Measurements from ENCODE around the gene HMOX2. TPM values are rescaled to one million over a fixed set of nuclear protein-coding genes. Genes with fewer than 3 reads are reported as not detected.

The HMOX2 gene
- total RNA-seq, 1 experiment from 2014 or later = 42.6 TPM

DNA sequence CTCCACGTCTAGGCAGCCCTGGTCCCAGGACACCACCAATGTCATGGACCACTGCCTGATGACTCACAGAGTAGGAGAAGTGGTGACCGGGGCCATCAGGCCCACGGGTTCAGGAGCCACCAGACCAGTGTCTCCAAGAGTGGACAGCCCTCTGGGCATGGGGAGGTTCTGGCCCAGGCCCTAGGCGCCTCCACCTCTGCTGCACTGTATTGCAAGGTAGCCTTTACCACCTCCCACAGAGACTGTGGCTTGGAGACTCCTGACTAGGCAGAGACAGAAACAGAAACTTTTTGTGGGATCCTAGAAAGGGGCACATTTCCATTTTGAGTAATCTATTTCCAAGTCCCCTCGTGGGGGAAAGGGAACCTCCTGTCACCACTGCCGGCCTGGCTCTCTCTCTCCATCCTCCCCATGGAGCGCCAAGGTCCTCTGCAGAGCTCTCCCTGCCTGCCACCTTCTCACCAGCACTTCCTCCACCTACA lies 59.5 kb downstream of the HMOX2 start:
- H3K27ac Mint-ChIP-seq = peak overlapping the region; percentile 66
- peaks cover 22% of the 10 kb centered on the region for H3K27me3 Mint-ChIP-seq (ENCODE audit: low read depth)
- H3K4me3 Mint-ChIP-seq = no peak overlapping the region
- peaks cover 48% of the 10 kb centered on the region for H3K36me3 Mint-ChIP-seq
- H3K9me3 Mint-ChIP-seq = peaks cover 14% of the 10 kb centered on the region
- ChIA-PET CTCF (interaction anchor here (0.6 to 2.1 kb wide), 6 partner anchors 10 to 147 kb away, joined by 3 to 15 read pairs (median 4); no protein-coding TSS in a partner anchor), POLR2A (no interaction called here)
- no peak for DNase-seq (ENCODE audit: low spot score)
- no peak for ATAC-seq
- no peak for TF ChIP-seq ESRRA (CRISPR knock-in tag; IDR thresholded peaks at IDR 0.05; ENCODE audit: borderline replicate concordance)
- TF ChIP-seq OVOL2 (CRISPR knock-in tag; IDR thresholded peaks at IDR 0.05; ENCODE audit: borderline replicate concordance) = no peak
- TF ChIP-seq TEAD4 (CRISPR knock-in tag; IDR thresholded peaks at IDR 0.05) = no peak
- TF ChIP-seq ZNF396 (CRISPR knock-in tag; IDR thresholded peaks at IDR 0.05; ENCODE audit: borderline replicate concordance) = no peak
- TF ChIP-seq, protein P1, sequence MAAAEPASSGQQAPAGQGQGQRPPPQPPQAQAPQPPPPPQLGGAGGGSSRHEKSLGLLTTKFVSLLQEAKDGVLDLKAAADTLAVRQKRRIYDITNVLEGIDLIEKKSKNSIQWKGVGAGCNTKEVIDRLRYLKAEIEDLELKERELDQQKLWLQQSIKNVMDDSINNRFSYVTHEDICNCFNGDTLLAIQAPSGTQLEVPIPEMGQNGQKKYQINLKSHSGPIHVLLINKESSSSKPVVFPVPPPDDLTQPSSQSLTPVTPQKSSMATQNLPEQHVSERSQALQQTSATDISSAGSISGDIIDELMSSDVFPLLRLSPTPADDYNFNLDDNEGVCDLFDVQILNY (CRISPR knock-in tag; IDR thresholded peaks at IDR 0.05) = no peak
- TF ChIP-seq, protein P2, sequence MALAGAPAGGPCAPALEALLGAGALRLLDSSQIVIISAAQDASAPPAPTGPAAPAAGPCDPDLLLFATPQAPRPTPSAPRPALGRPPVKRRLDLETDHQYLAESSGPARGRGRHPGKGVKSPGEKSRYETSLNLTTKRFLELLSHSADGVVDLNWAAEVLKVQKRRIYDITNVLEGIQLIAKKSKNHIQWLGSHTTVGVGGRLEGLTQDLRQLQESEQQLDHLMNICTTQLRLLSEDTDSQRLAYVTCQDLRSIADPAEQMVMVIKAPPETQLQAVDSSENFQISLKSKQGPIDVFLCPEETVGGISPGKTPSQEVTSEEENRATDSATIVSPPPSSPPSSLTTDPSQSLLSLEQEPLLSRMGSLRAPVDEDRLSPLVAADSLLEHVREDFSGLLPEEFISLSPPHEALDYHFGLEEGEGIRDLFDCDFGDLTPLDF (CRISPR knock-in tag; IDR thresholded peaks at IDR 0.05) = no peak
- TF ChIP-seq, protein P3, sequence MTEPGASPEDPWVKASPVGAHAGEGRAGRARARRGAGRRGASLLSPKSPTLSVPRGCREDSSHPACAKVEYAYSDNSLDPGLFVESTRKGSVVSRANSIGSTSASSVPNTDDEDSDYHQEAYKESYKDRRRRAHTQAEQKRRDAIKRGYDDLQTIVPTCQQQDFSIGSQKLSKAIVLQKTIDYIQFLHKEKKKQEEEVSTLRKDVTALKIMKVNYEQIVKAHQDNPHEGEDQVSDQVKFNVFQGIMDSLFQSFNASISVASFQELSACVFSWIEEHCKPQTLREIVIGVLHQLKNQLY (CRISPR knock-in tag; IDR thresholded peaks at IDR 0.05) = no peak
- no peak for TF ChIP-seq SMAD4 (CRISPR knock-in tag; IDR thresholded peaks at IDR 0.05)
- TF ChIP-seq, protein P4, sequence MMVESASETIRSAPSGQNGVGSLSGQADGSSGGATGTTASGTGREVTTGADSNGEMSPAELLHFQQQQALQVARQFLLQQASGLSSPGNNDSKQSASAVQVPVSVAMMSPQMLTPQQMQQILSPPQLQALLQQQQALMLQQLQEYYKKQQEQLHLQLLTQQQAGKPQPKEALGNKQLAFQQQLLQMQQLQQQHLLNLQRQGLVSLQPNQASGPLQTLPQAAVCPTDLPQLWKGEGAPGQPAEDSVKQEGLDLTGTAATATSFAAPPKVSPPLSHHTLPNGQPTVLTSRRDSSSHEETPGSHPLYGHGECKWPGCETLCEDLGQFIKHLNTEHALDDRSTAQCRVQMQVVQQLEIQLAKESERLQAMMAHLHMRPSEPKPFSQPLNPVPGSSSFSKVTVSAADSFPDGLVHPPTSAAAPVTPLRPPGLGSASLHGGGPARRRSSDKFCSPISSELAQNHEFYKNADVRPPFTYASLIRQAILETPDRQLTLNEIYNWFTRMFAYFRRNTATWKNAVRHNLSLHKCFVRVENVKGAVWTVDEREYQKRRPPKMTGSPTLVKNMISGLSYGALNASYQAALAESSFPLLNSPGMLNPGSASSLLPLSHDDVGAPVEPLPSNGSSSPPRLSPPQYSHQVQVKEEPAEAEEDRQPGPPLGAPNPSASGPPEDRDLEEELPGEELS (CRISPR knock-in tag; IDR thresholded peaks at IDR 0.05) = no peak
- H3K4me1 Mint-ChIP-seq = peaks cover 32% of the 10 kb centered on the region

DNA sequence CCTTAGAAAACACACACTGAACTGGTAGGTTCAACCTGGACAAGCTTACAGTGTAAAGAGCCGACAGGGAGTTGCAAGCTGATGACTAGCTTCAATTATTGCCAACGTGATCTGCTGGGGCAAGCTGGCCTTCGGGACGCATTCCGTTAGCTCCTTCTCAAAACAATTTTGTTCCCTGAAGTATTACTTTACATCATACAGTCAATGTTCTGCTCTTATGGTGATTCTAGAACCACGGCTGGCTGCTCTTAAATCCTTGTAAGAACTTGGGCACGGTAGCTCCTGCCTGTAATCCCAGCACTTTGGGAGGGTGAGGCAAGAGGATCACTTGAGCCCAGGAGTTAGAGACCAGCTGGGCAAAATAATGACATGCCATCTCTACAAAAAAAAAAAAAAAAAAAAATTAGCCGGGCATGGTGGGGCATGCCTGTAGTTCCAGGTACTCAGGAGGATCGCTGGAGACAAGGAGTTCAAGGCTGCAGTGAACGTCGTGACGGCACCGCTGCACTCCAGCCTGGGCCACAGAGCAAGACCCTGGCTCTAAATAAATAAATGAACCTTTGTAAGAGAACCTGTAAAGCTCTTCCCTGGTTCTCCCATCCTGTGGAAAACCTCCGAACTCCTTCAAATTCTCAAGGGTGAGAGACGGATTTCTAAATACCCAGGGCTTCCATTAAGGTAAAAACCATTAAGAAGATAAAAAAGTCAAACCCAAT lies 60.4 kb downstream of the HMOX2 start:
- H3K4me1 Mint-ChIP-seq = peaks cover 30% of the 10 kb centered on the region
- CTCF ChIA-PET = interaction anchor here (0.6 to 4.0 kb wide), 8 partner anchors 11 to 527 kb away, joined by 3 to 20 read pairs (median 6); partner anchors contain the start of gene MGRN1
- H3K27ac Mint-ChIP-seq = peak overlapping the region; percentile 65; the same call in 1 of the 2 replicates
- H3K36me3 Mint-ChIP-seq = peaks cover 48% of the 10 kb centered on the region
- peaks cover 31% of the 10 kb centered on the region for H3K27me3 Mint-ChIP-seq (ENCODE audit: low read depth)
- H3K9me3 Mint-ChIP-seq = peaks cover 14% of the 10 kb centered on the region
- ATAC-seq (no peak), DNase-seq (ENCODE audit: low spot score) (no peak)
- POLR2A ChIA-PET = interaction anchor here (0.6 kb wide), 1 partner anchor 60 kb away, joined by 4 read pairs; no protein-coding TSS in a partner anchor
- H3K4me3 Mint-ChIP-seq = peak overlapping the region; percentile 80
- TF ChIP-seq GRHL2 (CRISPR knock-in tag; IDR thresholded peaks at IDR 0.05; ENCODE audit: insufficient replicate concordance, severe bottlenecking) (no peak), IRF2 (CRISPR knock-in tag; IDR thresholded peaks at IDR 0.05; ENCODE audit: borderline replicate concordance, low read depth) (no peak), FOXP1 (CRISPR knock-in tag; IDR thresholded peaks at IDR 0.05; ENCODE audit: borderline replicate concordance) (no peak), CBFB (CRISPR knock-in tag; IDR thresholded peaks at IDR 0.05; ENCODE audit: low read depth) (no peak), HMGA2 (CRISPR knock-in tag; IDR thresholded peaks at IDR 0.05) (no peak)
- TF ChIP-seq, protein P5, sequence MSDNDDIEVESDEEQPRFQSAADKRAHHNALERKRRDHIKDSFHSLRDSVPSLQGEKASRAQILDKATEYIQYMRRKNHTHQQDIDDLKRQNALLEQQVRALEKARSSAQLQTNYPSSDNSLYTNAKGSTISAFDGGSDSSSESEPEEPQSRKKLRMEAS (CRISPR knock-in tag; IDR thresholded peaks at IDR 0.05) = no peak
- TF ChIP-seq, protein P6, sequence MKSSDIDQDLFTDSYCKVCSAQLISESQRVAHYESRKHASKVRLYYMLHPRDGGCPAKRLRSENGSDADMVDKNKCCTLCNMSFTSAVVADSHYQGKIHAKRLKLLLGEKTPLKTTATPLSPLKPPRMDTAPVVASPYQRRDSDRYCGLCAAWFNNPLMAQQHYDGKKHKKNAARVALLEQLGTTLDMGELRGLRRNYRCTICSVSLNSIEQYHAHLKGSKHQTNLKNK (CRISPR knock-in tag; IDR thresholded peaks at IDR 0.05) = no peak
- TF ChIP-seq, protein P7, sequence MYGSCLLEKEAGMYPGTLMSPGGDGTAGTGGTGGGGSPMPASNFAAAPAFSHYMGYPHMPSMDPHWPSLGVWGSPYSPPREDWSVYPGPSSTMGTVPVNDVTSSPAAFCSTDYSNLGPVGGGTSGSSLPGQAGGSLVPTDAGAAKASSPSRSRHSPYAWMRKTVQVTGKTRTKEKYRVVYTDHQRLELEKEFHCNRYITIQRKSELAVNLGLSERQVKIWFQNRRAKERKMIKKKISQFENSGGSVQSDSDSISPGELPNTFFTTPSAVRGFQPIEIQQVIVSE (CRISPR knock-in tag; IDR thresholded peaks at IDR 0.05; ENCODE audit: borderline replicate concordance) = no peak
- TF ChIP-seq, protein P8, sequence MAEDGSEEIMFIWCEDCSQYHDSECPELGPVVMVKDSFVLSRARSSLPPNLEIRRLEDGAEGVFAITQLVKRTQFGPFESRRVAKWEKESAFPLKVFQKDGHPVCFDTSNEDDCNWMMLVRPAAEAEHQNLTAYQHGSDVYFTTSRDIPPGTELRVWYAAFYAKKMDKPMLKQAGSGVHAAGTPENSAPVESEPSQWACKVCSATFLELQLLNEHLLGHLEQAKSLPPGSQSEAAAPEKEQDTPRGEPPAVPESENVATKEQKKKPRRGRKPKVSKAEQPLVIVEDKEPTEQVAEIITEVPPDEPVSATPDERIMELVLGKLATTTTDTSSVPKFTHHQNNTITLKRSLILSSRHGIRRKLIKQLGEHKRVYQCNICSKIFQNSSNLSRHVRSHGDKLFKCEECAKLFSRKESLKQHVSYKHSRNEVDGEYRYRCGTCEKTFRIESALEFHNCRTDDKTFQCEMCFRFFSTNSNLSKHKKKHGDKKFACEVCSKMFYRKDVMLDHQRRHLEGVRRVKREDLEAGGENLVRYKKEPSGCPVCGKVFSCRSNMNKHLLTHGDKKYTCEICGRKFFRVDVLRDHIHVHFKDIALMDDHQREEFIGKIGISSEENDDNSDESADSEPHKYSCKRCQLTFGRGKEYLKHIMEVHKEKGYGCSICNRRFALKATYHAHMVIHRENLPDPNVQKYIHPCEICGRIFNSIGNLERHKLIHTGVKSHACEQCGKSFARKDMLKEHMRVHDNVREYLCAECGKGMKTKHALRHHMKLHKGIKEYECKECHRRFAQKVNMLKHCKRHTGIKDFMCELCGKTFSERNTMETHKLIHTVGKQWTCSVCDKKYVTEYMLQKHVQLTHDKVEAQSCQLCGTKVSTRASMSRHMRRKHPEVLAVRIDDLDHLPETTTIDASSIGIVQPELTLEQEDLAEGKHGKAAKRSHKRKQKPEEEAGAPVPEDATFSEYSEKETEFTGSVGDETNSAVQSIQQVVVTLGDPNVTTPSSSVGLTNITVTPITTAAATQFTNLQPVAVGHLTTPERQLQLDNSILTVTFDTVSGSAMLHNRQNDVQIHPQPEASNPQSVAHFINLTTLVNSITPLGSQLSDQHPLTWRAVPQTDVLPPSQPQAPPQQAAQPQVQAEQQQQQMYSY (CRISPR knock-in tag; IDR thresholded peaks at IDR 0.05) = no peak
- TF ChIP-seq, protein P9, sequence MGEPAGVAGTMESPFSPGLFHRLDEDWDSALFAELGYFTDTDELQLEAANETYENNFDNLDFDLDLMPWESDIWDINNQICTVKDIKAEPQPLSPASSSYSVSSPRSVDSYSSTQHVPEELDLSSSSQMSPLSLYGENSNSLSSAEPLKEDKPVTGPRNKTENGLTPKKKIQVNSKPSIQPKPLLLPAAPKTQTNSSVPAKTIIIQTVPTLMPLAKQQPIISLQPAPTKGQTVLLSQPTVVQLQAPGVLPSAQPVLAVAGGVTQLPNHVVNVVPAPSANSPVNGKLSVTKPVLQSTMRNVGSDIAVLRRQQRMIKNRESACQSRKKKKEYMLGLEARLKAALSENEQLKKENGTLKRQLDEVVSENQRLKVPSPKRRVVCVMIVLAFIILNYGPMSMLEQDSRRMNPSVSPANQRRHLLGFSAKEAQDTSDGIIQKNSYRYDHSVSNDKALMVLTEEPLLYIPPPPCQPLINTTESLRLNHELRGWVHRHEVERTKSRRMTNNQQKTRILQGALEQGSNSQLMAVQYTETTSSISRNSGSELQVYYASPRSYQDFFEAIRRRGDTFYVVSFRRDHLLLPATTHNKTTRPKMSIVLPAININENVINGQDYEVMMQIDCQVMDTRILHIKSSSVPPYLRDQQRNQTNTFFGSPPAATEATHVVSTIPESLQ (CRISPR knock-in tag; IDR thresholded peaks at IDR 0.05) = no peak

Data from WTC11 (cell line).